Ovary (tissue), 9 donors: ENCODE results near the gene GPRIN3. TPM values are rescaled to one million over a fixed set of nuclear protein-coding genes. Genes with fewer than 3 reads are reported as not detected.
"Not testable (repeated sequence)": the region's sequence is repeated elsewhere in the genome, so short reads cannot be mapped to it uniquely, and the experiment has no call there.

ENCODE experiments used
- DNase-seq, 5 donors: peaks; one replicate each; pipeline ENCODE4 v3.0.0-alpha.2; 2019 to 2020
- H3K27ac ChIP-seq, 2 donors: fragments of 200-600 bp; one replicate each; pipeline versions ENCODE4 v1.5.1 to v1.8.0; 2019 to 2022
- H3K27me3 ChIP-seq: fragments of 200-600 bp; one replicate; pipeline ENCODE4 v1.8.0; 2022
- H3K36me3 ChIP-seq: fragments of 200-600 bp; sonication (generic); one replicate; pipeline ENCODE4 v1.5.1; 2019
- H3K4me1 ChIP-seq: one replicate; pipeline ENCODE4 v1.8.1; 2013; ENCODE audit warnings: mild to moderate bottlenecking, moderate library complexity; ENCODE audit not compliant: insufficient read depth
- H3K4me3 ChIP-seq: fragments of 200-600 bp; sonication (generic); one replicate; pipeline ENCODE4 v1.5.1; 2017
- H3K9me3 ChIP-seq, 2 donors: fragments of 200-600 bp in 1 of 2; sonication (generic) in 1 of 2; one replicate each; pipeline versions ENCODE4 v1.5.1 to v1.8.1; 2013 to 2019; ENCODE audit warnings: mild to moderate bottlenecking in 1 of 2, moderate library complexity in 1 of 2
- CTCF ChIP-seq, 3 donors: fragments of 450-650 bp in 2 of 3; fragments of 200-600 bp in 1 of 3; IDR thresholded peaks; one replicate each; pipeline versions ENCODE4 v1.5.1 to v1.8.0; 2016 to 2022; ENCODE audit warnings: antibody characterized with exemption in 3 of 3, mild to moderate bottlenecking in 1 of 3
- EP300 ChIP-seq: sonication (generic); formaldehyde crosslinking; IDR thresholded peaks from one replicate; pipeline ENCODE4 v1.6.1; 2017; ENCODE audit warnings: antibody characterized with exemption
- POLR2A ChIP-seq: fragments of 450-650 bp; IDR thresholded peaks from one replicate; pipeline ENCODE4 v1.6.1; 2017; ENCODE audit warnings: antibody characterized with exemption, mild to moderate bottlenecking, moderate library complexity
- WGBS, 3 donors: extraction: QIAGEN DNeasy Blood & Tissue Kit in 1 of 3; methylation state at CpG; one replicate each; pipeline versions ENCODE4 v1.1.5 to v1.1.7; 2013 to 2017; 5-methylcytosine and 5-hydroxymethylcytosine counted together
- intact Hi-C, 4 donors: fragments of 100-400 bp; cut with DNase I; formaldehyde crosslinking; loops; one replicate each; pipeline versions ENCODE4 v1.11.0 to v1.15.1; 2022 to 2023
- polyA plus RNA-seq, 2 donors: library from polyadenylated mRNA; stranded (reverse); fragments of 200-250 nt in 1 of 2; fragments of 350-450 nt in 1 of 2; fragmentation: Illumina TruSeq in 1 of 2; extraction: RNeasy Lipid Tissue Mini Kit (QIAGEN cat#74804) in 1 of 2; gene quantifications; one replicate each; pipeline ENCODE4 v1.2.3, GENCODE V29; 2013 to 2014
- total RNA-seq, 7 donors: library from RNA; depleted of rRNA in 2 of 7; stranded (reverse); fragments of >200 nt in 2 of 7; fragmentation: NEBNext Ultra II Directional in 3 of 7; extraction: Animal tissue kit (Norgen Biotek cat#: 25700) in 3 of 7; gene quantifications; one replicate each; pipeline versions ENCODE4 v1.1.0 to v1.2.4, GENCODE V29; 2016 to 2023
- donor health status: DM: no; HTN: no; CAD: no; lungs with moderate emphysema.
- donor health status: DM: no; HTN: no; CAD: no.
- donor health status: Bipolar disorder and iron deficiency.
- donor health status: DM: yes; HTN: yes; CAD: no.
- donor health status: DM: no; HTN: no; CAD: no.
- donor health status: DM: yes; HTN: yes; CAD: no.

GPRIN3 gene
- total and polyA plus RNA-seq, 9 donors = 1.0 to 6.8 (median 3.7) TPM

GRCh38 chr4:89258506-89258905 lies 49.1 kb downstream of the GPRIN3 start:
- 81 to 89% (median 84%) methylated on average over 6 of the region's 6 CpGs for WGBS, 3 donors
- no peak overlapping the region for H3K27ac ChIP-seq
- H3K4me3 ChIP-seq = no peak overlapping the region
- H3K27me3 ChIP-seq = no peaks in the 10 kb centered on the region
- no peaks in the 10 kb centered on the region for H3K36me3 ChIP-seq
- no peak for TF ChIP-seq EP300
- TF ChIP-seq CTCF (IDR thresholded peaks at IDR 0.05) = no peak
- no peak for TF ChIP-seq POLR2A
- H3K9me3 ChIP-seq = no peaks in the 10 kb centered on the region
- intact Hi-C loops = no loop called here
- no peaks in the 10 kb centered on the region for H3K4me1 ChIP-seq
- DNase-seq = no peak

GRCh38 chr4:89257376-89257775 lies 50.2 kb downstream of the GPRIN3 start:
- Histone ChIP-seq H3K4me1 (no peaks in the 10 kb centered on the region), H3K27me3 (no peaks in the 10 kb centered on the region), H3K36me3 (no peaks in the 10 kb centered on the region), H3K9me3 (no peaks in the 10 kb centered on the region), H3K4me3 (no peak overlapping the region), H3K27ac (no peak overlapping the region)
- TF ChIP-seq EP300 (no peak), CTCF (IDR thresholded peaks at IDR 0.05) (no peak)
- 21 to 24% (median 22%) methylated on average over 2 of the region's 2 CpGs for WGBS, 3 donors
- no peak for DNase-seq
- intact Hi-C loops = no loop called here

- Histone ChIP-seq H3K36me3 (no peaks in the 10 kb centered on the region), H3K27ac (no peak overlapping the region), H3K4me3 (no peak overlapping the region), H3K4me1 (no peaks in the 10 kb centered on the region), H3K27me3 (no peaks in the 10 kb centered on the region), H3K9me3 (no peaks in the 10 kb centered on the region)
- TF ChIP-seq POLR2A = no peak
- TF ChIP-seq EP300 = no peak
- no peak for TF ChIP-seq CTCF (IDR thresholded peaks at IDR 0.05)
- intact Hi-C loops = no loop called here
- 83 to 92% (median 84%) methylated on average over 3 of the region's 3 CpGs for WGBS, 3 donors
- no peak for DNase-seq
These were observed 51.3 kb downstream of the GPRIN3 start for GRCh38 chr4:89256203-89256800.

GRCh38 chr4:89254847-89255246 lies 52.8 kb downstream of the GPRIN3 start:
- no peaks in the 10 kb centered on the region for H3K27me3 ChIP-seq
- no peaks in the 10 kb centered on the region for H3K4me1 ChIP-seq
- no peak overlapping the region for H3K4me3 ChIP-seq
- TF ChIP-seq CTCF (IDR thresholded peaks at IDR 0.05) (peak in 1 of 3 donors; percentile 14), EP300 (no peak)
- no peaks in the 10 kb centered on the region for H3K36me3 ChIP-seq
- intact Hi-C loops = no loop called here
- H3K27ac ChIP-seq = no peak overlapping the region
- no peak for DNase-seq
- H3K9me3 ChIP-seq = no peaks in the 10 kb centered on the region
- 14 to 24% (median 20%) methylated on average over 3 of the region's 3 CpGs for WGBS, 3 donors

- DNase-seq, intact Hi-C loops, H3K9me3 ChIP-seq, H3K27ac ChIP-seq, H3K36me3 ChIP-seq, H3K27me3 ChIP-seq, H3K4me1 ChIP-seq, H3K4me3 ChIP-seq: not testable (repeated sequence)
- WGBS, 3 donors = 84 to 87% (median 85%) methylated on average over 4 of the region's 4 CpGs
These were observed 53.3 kb downstream of the GPRIN3 start for GRCh38 chr4:89254347-89254746.
